Activated CD8-positive, alpha-beta T cell treated with anti-CD3 and anti-CD28 coated beads for 36 hours (primary cell): Measurements from ENCODE around the gene CACUL1. TPM values are rescaled to one million over a fixed set of nuclear protein-coding genes. Genes with fewer than 3 reads are reported as not detected.

Source experiments
- ATAC-seq: fragments of 200-7000 bp; cut with Tn5 transposase; one replicate; pipeline ENCODE4 v1.10.0; 2021; ENCODE audit warnings: mild to moderate bottlenecking, moderate library complexity
- CTCF ChIA-PET: fragments of 350-600 bp; sonication (Branson Sonifier 250); formaldehyde crosslinking; loops from one replicate; lab custom pipeline; 2021; ENCODE audit warnings: antibody characterized with exemption; lab: Charles Lee
- POLR2A ChIA-PET: fragments of 350-600 bp; sonication (Branson Sonifier 250); formaldehyde crosslinking; loops from one replicate; lab custom pipeline; 2021; ENCODE audit warnings: antibody characterized with exemption; lab: Charles Lee
- DNase-seq: peaks from one replicate; pipeline ENCODE4 v3.0.0-alpha.2; 2020
- H3K27ac Mint-ChIP-seq: one replicate; pipeline ENCODE4 v1.8.0; 2021; ENCODE audit warnings: mild to moderate bottlenecking, mixed read lengths
- H3K27me3 Mint-ChIP-seq: one replicate; pipeline ENCODE4 v1.8.0; 2021; ENCODE audit warnings: mixed read lengths
- H3K36me3 Mint-ChIP-seq: one replicate; pipeline ENCODE4 v1.8.0; 2021; ENCODE audit warnings: low read depth, mixed read lengths
- H3K4me1 Mint-ChIP-seq: one replicate; pipeline ENCODE4 v1.8.0; 2021; ENCODE audit warnings: low read depth, mixed read lengths
- H3K4me3 Mint-ChIP-seq: one replicate; pipeline ENCODE4 v1.8.0; 2021; ENCODE audit warnings: mild to moderate bottlenecking, moderate library complexity, mixed read lengths
- H3K9me3 Mint-ChIP-seq: one replicate; pipeline ENCODE4 v1.8.0; 2021; ENCODE audit warnings: mixed read lengths
- CTCF ChIP-seq: fragments of 200-600 bp; IDR thresholded peaks from one replicate; pipeline ENCODE4 v1.8.0; 2022; ENCODE audit warnings: antibody characterized with exemption, mild to moderate bottlenecking
- intact Hi-C: fragments of 100-400 bp; cut with micrococcal nuclease; formaldehyde crosslinking; loops from one replicate; pipeline ENCODE4 v1.10.0; 2022
- total RNA-seq, 2 experiments: library from RNA; stranded (reverse); gene quantifications; one replicate each; pipeline ENCODE4 v1.2.3, GENCODE V29; 2021

The CACUL1 gene
- total RNA-seq, 2 experiments from 2014 or later: 25.6 to 26.1 TPM

- ChIA-PET POLR2A (no interaction called here), CTCF (interaction anchor here (0.8 to 1.4 kb wide), 6 partner anchors 24 to 101 kb away, joined by 3 to 5 read pairs (median 3); no protein-coding TSS in a partner anchor)
- intact Hi-C loops: no loop called here
- peak; percentile 24 for ATAC-seq
- Mint-ChIP-seq H3K9me3 (no peaks in the 10 kb centered on the region), H3K4me1 (peaks cover 14% of the 10 kb centered on the region), H3K27ac (no peak overlapping the region), H3K4me3 (no peak overlapping the region), H3K27me3 (no peaks in the 10 kb centered on the region), H3K36me3 (peaks cover 2% of the 10 kb centered on the region)
- no peak for TF ChIP-seq CTCF
- DNase-seq: peak; percentile 22
Observed at GRCh38 chr10:118669020-118669791, 85.6 kb downstream of the CACUL1 start.

- ATAC-seq (no peak), DNase-seq (no peak)
- TF ChIP-seq CTCF: no peak
- Mint-ChIP-seq H3K27ac (no peak overlapping the region), H3K4me1 (peaks cover 17% of the 10 kb centered on the region), H3K4me3 (no peak overlapping the region), H3K27me3 (no peaks in the 10 kb centered on the region), H3K36me3 (peaks cover 2% of the 10 kb centered on the region), H3K9me3 (no peaks in the 10 kb centered on the region)
- POLR2A ChIA-PET: no interaction called here
- CTCF ChIA-PET: interaction anchor here (0.8 to 1.4 kb wide), 6 partner anchors 25 to 100 kb away, joined by 3 to 5 read pairs (median 3); no protein-coding TSS in a partner anchor
- intact Hi-C loops: no loop called here
Observed at GRCh38 chr10:118668228-118668952, 86.4 kb downstream of the CACUL1 start.

- intact Hi-C loops: no loop called here
- no peaks in the 10 kb centered on the region for H3K27me3 Mint-ChIP-seq
- DNase-seq: no peak
- H3K9me3 Mint-ChIP-seq: no peaks in the 10 kb centered on the region
- POLR2A ChIA-PET: no interaction called here
- no peak overlapping the region for H3K27ac Mint-ChIP-seq
- H3K4me1 Mint-ChIP-seq: peaks cover 20% of the 10 kb centered on the region
- peaks cover 2% of the 10 kb centered on the region for H3K36me3 Mint-ChIP-seq
- no peak for TF ChIP-seq CTCF
- CTCF ChIA-PET: no interaction called here
- ATAC-seq: no peak
- H3K4me3 Mint-ChIP-seq: no peak overlapping the region
Observed at GRCh38 chr10:118667732-118668131, 87.0 kb downstream of the CACUL1 start.

GRCh38 chr10:118666350-118666749, 88.4 kb downstream of the CACUL1 start:
- intact Hi-C loops: no loop called here
- H3K4me3 Mint-ChIP-seq: no peak overlapping the region
- ATAC-seq (no peak), DNase-seq (no peak)
- no peak overlapping the region for H3K27ac Mint-ChIP-seq
- TF ChIP-seq CTCF: no peak
- H3K36me3 Mint-ChIP-seq: peaks cover 2% of the 10 kb centered on the region
- H3K9me3 Mint-ChIP-seq: peaks cover 8% of the 10 kb centered on the region
- H3K4me1 Mint-ChIP-seq: peaks cover 27% of the 10 kb centered on the region
- no peaks in the 10 kb centered on the region for H3K27me3 Mint-ChIP-seq
- ChIA-PET CTCF (no interaction called here), POLR2A (no interaction called here)

DNA sequence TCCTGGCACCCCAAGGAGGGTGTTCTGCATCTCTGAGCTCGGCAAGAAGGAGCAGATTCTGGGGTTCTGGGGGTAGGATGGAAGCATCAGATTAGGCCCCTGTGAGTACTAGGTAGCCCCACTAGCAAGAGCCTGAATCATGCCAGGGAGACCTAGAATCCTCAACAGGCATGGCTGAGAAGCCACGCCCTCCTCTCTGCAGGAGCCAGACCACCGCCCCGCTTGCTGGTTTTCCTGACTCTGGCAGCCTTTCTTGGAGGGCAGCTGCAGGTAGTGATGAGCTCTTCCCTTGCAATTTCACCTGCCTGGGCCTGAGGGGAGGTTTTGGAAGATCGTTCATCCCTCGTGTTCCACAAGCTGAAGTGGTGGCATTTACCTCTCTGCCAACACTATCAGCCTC, 90.4 kb downstream of the CACUL1 start:
- H3K4me3 Mint-ChIP-seq: no peak overlapping the region
- peaks cover 13% of the 10 kb centered on the region for H3K36me3 Mint-ChIP-seq
- H3K4me1 Mint-ChIP-seq: peaks cover 28% of the 10 kb centered on the region
- no peak for TF ChIP-seq CTCF
- H3K9me3 Mint-ChIP-seq: peaks cover 18% of the 10 kb centered on the region
- ChIA-PET POLR2A (no interaction called here), CTCF (interaction anchor here (1.1 kb wide), 1 partner anchor 8 kb away, joined by 3 read pairs; no protein-coding TSS in a partner anchor)
- DNase-seq: no peak
- no peak for ATAC-seq
- intact Hi-C loops: no loop called here
- H3K27me3 Mint-ChIP-seq: no peaks in the 10 kb centered on the region
- H3K27ac Mint-ChIP-seq: no peak overlapping the region
